OCI-LY7 (cell line): ENCODE results near the gene GSN.

ENCODE experiments used
- CTCF ChIP-seq: fragments of 200-600 bp; sonication (generic); conservative IDR thresholded peaks from 2 replicates; pipeline ENCODE4 v1.5.1; 2014; ENCODE audit warnings: mild to moderate bottlenecking, antibody characterized with exemption, low read length, moderate library complexity, mixed read lengths
- EZH2phosphoT487 ChIP-seq: fragments of 200-600 bp; sonication (generic); IDR thresholded peaks from 2 replicates; pipeline ENCODE4 v1.6.1; 2018; ENCODE audit warnings: low read depth, borderline replicate concordance, mild to moderate bottlenecking, mixed run types, antibody characterized with exemption, low read length, moderate library complexity, mixed read lengths

- TF ChIP-seq EZH2phosphoT487 (no peak), CTCF (no peak)
Measured at GRCh38 chr9:121275781-121276658, 8.1 kb downstream of the GSN start.
